GM18499 (cell line): ENCODE results near the gene MKX.

ENCODE experiments used
- ATAC-seq: cut with Tn5 transposase; IDR thresholded peaks from one replicate; pipeline ENCODE4 v1.9.1; 2021; ENCODE audit warnings: moderate number of reproducible peaks; ENCODE audit not compliant: insufficient read depth, unreplicated experiment

Gene MKX

DNA sequence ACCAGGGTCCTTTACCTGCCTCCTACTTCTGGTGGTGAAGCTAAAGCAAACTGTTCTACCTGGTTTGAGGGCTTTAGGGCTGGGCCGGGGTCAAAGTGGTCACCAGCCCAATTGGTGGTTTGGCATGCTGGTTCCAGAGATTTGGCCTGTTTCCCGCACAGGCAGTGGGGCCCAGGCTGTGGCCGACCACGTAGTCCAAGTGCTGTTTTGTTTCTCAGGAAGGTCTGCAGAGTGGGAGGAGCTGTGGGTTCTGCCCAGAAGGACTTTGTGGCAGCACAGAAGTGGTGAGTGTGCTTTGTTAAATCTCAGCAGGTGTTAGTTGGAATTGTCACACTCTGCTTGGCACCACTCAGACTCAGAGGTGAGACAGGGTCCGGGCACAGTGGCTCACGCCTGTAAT, 85.8 kb downstream of the MKX start:
- no peak for ATAC-seq

DNA sequence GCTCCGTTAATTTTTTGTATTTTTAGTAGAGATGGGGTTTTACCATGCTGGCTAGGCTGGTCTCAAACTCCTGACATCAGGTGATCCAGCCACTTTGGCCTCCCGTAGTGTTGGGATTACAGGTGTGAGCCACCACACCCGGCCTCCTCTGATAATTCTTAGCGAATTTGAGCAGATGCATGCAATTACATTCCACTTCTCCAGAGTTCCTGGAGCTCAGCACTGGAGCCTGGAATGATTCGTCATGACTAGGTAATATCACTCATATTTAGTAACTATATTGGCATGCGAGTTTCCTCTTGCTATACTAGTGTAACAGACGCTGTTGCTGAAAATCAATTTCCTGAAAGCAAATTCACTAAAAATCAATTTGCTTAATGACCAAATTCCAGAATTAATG, 86.8 kb downstream of the MKX start:
- ATAC-seq = no peak

DNA sequence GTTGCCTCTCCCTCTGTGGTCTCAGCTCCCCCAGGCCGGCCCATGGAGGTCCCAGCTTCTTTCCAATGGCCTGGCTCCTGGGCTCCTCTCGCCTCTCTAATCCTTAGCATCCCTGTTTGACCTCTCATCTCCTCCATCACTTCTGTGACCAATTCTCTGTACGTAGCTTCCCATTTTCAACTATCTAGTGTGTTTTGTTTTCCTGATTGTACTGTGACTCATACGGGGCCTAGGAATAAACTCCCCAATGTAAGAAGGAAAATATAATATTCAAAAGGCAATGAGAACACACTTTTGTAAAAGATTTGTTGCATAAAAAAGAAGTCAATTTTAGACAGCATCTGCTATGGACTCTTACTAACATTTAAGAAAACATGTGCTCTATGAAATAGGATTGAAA, 90.3 kb downstream of the MKX start:
- ATAC-seq = no peak

DNA sequence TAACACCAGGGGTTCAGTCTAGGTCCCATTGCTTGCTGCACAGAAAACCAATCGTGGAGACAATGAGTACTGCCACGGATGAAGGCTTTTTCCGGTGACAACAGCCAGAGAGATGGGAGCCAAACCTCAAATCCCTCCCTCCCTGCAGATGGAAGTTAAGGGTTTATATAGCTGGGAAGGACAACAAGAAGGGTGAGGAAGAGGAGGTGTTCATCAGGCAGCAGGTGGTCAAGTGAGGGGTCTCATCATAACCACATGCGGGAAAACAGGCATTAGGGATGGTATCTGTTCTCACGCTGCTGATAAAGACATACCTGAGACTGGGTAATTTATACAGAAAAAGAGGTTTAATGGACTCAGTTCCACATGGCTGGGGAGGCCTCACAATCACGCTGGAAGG, 91.3 kb downstream of the MKX start:
- ATAC-seq = no peak

DNA sequence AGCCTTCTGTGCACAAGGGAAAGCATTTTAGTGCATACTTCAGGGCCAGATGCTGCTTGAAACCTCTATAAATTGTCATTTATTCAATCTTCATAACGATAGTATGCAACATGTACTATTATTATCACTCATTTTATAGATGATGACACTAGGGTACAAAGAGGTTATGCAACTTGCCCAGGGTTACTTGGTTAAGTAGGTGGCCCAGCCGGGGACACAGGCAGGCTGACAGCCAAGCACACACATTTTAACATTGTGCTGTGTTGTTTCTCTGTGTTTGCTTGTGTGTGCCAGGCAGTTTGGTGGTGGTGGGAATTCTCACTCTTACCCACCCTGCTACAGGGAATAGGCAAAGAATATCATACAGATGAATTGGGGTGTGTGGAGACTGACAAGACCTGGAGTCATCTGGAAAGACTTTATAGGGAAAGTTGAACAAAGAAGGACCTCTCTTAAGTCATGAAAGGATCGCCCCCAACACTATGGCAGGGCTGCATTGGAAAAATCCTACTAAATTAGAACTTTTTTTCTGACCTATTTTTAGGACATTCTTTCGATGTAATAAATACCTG, 98.9 kb downstream of the MKX start:
- ATAC-seq = no peak

DNA sequence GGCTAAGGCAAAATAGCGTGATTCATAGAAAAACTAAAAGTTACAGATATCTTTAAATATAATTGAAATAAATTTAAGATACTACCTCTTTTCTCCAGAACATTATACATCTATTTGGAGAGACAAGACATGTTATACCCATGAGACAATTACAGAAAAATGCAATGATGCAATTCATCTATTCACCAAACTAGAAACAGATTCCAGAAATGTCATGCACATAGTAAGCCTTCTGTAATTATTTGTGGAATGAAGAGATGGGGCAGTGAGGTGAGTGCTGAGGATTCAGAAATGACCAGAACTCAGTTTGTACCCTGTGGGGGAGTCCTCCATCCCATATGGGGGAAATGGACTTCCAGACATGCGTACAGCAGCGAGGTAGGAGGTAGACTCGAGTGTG, 99.4 kb downstream of the MKX start:
- no peak for ATAC-seq

DNA sequence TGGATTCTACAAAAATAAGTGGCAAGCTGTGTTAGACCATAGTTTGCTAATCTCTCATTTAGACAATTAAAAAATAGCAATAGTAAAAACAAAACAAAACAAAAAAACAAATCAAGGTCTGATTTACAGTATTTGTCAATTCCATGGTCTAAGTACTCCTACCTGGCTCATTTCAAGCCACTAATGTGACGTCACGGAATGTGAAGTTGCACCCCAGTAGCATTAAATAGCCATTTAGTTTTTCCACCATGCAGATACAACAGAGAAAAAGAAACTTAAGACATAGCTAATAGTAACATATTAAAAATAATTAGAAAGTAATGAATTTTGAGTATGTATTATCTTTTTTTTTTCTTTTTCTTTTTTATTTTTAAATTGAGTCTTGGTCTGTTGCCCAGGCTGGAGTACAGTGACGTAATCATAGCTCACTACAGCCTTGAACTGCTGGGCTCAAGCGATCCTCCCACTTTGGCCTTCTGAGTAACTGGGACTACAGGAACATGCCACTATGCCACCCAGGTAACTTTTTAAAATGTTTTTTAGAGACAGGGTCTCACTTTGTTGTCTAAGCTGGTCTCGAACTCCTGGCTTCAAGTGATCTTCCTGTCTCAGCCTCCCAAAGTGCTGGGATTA, 101.2 kb downstream of the MKX start:
- no peak for ATAC-seq

DNA sequence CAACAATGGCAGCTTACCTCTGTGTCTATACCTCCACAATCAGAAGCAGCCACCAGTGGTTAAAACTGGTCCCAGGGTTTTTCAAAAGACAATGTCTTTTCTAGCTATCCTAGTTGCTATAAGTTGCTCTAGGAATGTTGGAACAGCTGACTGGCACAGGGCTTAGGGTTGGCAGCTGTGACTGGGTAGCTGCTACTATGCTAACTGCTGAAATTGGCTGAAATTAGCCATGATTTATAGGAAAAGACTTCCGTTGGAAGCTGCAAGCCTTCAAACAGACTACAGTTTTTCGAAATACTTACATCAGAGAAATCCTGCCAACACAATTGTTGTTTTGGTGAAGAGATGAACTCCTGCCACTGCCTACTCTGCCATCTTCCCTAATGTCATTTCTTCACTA, 102.3 kb downstream of the MKX start:
- no peak for ATAC-seq

DNA sequence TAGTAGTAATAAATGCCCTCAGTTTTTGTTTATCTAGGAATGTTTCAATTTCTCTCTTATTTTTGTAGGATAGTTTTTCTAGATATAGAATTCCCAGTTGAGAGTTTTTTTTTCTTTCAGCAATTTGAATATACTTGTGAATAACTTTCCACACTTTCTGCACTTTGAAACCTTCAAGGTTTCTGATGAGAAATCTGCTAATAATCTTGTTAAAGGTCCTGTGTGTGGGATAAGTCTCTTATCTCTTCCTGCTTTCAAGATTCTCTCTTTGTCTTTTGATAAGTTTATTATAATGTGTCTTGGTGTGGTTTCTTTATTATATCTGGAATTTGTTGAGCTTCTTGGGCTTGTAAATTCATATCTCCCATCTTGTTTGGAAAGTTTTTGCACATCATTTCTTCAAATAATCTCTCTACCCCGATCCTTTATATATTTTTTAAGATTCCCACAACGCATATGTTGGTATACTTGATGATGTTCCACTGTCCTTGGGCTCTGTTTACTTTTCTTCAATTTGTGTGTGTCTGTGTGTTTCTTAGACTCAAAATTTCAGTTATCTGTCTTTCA, 103.5 kb downstream of the MKX start:
- no peak for ATAC-seq

DNA sequence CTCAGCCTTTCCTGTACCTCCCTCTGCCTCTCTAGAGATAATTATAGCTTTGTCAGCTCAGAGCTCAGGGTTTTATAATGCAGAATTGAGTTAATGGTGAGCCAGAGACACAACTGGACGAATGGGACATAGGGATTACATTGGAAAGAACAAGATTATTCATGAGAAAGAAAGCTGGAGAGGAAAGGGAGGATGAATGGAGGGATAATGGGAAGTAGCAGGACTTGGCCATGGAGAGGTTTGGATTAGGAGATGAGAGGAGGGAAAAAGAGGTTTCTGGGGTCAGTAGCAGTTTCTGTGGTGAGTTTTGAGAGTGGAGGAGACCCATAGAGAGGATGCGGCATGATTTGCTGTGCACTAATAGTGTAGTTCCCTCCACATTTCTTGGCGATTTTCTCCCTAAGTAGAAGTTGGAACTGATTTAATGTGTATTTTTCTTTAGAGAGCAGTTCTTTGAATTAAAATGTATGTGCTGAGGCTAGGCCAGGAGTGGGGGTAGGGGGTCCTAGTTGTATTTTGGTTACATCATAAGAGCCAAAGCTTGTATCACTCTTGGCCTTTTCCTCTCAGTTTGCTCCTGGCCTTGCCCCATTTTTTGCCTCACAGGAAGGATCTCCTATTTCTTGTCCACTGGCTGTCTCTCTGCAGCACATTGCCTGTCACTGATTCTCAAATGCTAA, 107.4 kb downstream of the MKX start:
- no peak for ATAC-seq

DNA sequence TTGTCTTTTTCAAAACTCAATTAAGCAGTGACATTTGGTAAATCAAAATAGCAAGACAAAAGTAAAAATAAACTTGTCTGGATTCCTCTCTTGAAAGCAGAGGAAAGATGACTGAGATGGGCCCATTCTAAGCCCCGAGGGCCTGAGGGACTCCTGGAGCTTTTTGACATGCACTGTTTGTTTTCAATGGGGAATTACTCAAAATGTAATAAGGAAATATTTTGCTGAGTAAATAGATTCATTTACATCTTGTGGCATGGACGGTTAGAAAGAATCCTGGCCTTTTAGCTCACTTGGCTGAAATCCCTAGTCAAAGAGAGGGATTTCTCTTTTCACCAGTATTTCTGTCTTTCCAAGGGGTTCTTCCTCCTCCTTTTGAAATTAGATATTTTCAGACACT, 108.0 kb downstream of the MKX start:
- ATAC-seq = no peak

DNA sequence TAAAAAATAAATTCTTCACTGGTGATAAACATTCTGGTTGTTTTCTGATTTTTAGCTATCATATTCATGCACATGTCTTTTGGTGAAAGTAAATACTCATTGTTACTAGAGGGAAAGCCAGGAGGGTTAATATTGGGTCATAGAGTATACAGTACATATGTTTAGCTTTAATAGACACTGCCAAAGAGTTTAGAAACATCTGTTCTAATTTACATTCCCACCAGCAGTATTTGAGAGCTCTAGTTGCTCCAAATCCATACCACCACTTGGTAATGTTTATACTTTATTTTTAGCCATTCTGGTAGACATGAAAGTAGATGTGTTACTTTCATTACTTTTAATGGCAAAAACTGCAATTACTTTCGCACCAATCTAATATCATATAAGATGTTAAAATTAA, 108.8 kb downstream of the MKX start:
- no peak for ATAC-seq

DNA sequence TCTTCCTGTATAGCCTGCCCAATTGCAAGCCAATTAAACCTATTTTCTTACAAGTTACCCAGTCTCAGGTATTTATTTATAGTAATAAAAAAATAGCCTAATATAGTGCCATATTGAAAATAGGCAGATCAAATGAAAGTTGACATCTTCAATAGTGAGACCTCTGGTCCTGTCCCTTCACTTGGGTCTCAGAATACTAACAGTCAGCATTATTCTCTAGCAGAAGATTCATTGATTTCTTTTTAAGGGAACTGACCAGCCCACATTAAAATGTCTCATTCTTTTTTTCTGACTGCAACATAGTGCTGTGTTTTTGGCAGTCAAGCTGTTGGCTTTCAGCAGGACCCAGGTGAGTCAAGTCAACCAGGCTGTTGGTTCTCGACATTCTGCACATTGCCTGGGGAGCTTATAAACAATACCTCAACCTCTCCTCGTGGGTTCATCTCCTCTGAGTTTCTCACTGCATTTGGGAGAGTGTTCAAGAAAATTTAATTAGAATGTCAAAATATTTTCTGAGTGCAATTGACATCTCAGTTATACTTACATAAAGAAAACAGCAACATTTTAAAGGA, 109.8 kb downstream of the MKX start:
- no peak for ATAC-seq

DNA sequence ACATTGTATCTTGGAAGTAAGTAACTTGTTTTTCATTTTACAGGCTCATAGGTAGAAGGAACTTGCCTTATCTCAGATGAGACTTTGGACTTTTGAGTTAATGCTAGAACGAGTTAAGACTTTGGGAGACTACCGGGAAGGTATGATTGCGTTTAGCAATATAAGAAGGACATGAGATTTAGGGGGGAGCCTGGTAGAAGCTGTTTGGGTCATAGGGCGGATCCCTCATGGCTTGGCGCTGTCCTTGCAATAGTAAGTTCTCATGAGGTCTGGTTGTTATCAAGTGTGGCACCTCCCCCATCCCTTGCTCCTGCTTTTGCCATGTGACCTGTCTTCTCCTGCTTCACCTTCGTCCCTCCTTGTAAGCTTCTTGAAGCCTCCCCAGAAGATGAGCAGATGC, 110.3 kb downstream of the MKX start:
- no peak for ATAC-seq

DNA sequence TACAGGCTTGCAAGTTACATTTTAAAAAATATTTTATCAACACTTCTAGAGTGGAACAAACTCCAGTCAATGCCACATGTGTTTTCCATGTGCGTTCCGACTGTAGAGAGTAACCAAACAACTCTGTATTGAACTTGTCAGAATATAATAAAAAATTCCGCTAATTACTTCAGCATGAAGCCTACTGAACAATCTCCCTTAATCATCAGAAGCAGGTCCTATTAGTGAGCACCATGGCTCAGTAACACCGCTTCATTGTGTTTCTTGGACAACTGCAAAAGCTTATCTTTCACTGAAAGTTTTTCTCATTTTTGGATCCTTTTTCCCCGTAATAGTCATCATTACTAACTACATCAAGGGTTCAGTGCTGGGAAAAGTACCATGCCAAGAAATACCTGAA, 117.0 kb downstream of the MKX start:
- no peak for ATAC-seq

DNA sequence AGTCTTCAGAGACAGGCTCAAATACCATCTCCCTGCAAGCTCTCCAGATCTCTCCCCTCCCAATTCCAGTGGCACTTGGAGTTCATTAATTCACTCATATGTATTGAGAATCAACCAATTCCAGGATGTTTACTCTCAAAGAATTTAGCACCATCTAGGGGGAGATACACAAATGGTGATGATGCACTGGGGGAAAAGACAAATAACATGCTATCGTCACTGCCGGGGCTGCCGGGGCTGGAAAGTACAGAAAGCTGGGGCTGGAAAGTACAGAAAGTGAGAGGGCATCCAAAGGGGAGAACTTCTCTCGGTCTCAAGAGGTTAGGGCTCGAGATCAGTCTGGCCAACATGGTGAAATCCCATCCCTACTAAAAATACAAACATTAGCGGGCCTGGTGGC, 118.7 kb downstream of the MKX start:
- ATAC-seq = no peak

DNA sequence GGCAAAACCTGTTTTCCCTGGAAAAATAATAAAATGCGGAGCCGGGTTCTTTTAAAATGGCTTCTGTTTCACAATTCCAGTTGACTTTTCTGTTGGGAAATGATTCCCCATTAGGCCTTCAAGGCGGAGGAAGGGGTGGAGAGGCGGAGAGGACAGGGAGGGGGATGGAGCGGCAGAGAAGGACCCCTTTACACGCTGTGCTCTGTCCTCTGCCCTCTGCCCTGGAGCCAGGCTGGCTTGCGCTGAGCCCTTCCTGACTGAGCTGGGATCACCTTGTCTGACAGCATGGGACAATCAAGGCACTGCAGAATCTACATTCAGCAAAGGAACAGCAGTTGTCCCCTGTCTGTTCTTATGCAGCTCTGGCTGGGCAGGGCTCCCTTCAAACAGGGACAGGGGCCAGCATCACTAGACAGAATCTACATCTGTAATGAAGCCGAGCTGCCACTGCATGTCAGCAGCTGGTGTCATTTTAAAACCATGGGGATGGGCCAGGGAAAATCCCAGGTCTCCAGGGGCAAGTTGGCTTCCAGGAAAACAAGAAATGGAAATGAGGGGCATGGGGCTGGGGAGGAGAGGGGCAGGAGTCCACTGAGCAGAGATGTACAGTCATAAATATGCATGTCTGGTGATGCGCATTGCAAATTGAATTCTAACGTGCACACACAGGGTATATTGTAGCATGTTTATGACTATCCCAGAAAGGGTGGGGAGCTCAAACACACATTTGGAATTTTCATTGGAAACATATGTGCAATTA, 120.0 kb downstream of the MKX start:
- no peak for ATAC-seq

DNA sequence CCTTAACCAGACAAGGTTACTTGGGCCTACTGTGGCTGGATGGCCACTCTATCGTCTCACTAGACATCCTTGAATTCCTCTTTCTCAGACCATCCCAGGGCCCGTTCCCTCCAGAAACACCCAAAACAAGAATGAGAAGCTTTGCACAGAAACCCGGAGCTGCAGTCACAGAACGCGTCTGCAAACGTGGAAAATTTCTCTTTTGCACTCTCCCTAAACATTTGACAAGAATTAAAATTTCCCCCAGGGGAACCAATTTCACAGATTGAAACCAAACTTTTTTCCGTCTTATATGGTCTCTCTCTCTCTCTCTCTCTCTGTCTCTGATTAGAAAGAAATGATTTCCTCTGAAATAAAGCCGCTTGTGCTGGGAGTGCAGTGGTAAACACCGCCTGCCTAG, 120.7 kb downstream of the MKX start:
- no peak for ATAC-seq
